ENCODE data around the gene LRRK1. TPM values are rescaled to one million over a fixed set of nuclear protein-coding genes. Genes with fewer than 3 reads are reported as not detected.

The LRRK1 gene
- polyA plus RNA-seq, 1 of the 3 experiments (the other 2 are of a cell fraction): 6.9 TPM

GRCh38 chr15:101088271-101088670 lies 169.1 kb downstream of the LRRK1 start:
- ChIA-PET CTCF (interaction anchor here (0.6 to 14.1 kb wide), 19 partner anchors 9 to 179 kb away, joined by 3 to 190 read pairs (median 4); partner anchors contain the start of gene CHSY1), POLR2A (interaction anchor here (0.6 kb wide), 1 partner anchor 160 kb away, joined by 3 read pairs; no protein-coding TSS in a partner anchor)
- H3K27ac ChIP-seq (ENCODE audit: low read depth in 2 of 2, low read length in 1 of 2): no peak overlapping the region
- TF ChIP-seq EZH2phosphoT487 (IDR thresholded peaks at IDR 0.05; ENCODE audit: borderline replicate concordance, low read depth) (no peak), USF1 (IDR thresholded peaks at IDR 0.05; ENCODE audit: borderline replicate concordance, low read depth) (no peak), TEAD4 (IDR thresholded peaks at IDR 0.05; ENCODE audit: borderline replicate concordance, insufficient read depth) (no peak), GABPA (IDR thresholded peaks at IDR 0.05; ENCODE audit: low read depth) (no peak), TCF12 (IDR thresholded peaks at IDR 0.05) (no peak), POLR2AphosphoS5 (IDR thresholded peaks at IDR 0.05; ENCODE audit: low read depth, low read length) (no peak), GATA2 (CRISPR knock-in tag; IDR thresholded peaks at IDR 0.05) (no peak), CTCF (IDR thresholded peaks at IDR 0.05) (no peak), YY1 (IDR thresholded peaks at IDR 0.05; ENCODE audit: low read depth) (no peak), ZBTB33 (IDR thresholded peaks at IDR 0.05; ENCODE audit: borderline replicate concordance, low read depth) (no peak), PBX3 (IDR thresholded peaks at IDR 0.05) (no peak), FOSL2 (IDR thresholded peaks at IDR 0.05; ENCODE audit: borderline replicate concordance, low read depth) (no peak), FOXJ3 (CRISPR knock-in tag; IDR thresholded peaks at IDR 0.05) (no peak), SMC3 (IDR thresholded peaks at IDR 0.05; ENCODE audit: low read depth, low read length) (no peak)
- no peak overlapping the region for H2AFZ ChIP-seq (ENCODE audit: low read depth)
- no peaks in the 10 kb centered on the region for H3K79me2 ChIP-seq (ENCODE audit: insufficient read depth)
- H3F3A ChIP-seq (replicated peaks; ENCODE audit: insufficient read depth): no peaks in the 10 kb centered on the region
- H4K20me1 ChIP-seq (ENCODE audit: insufficient read depth): no peaks in the 10 kb centered on the region
- no peak overlapping the region for H3K9ac ChIP-seq
- no peak overlapping the region for H3K4me3 ChIP-seq (ENCODE audit: low read depth in 2 of 2, low read length in 1 of 2)
- H3K27me3 ChIP-seq (ENCODE audit: insufficient read depth): no peaks in the 10 kb centered on the region
- H3K9me3 ChIP-seq: no peaks in the 10 kb centered on the region
- no peak for DNase-seq
- no peak overlapping the region for H3K4me2 ChIP-seq
- no peaks in the 10 kb centered on the region for H3K9me2 ChIP-seq
- H3K4me1 ChIP-seq (ENCODE audit: control insufficient read depth in 1 of 2, insufficient read depth in 2 of 2, low read depth in 1 of 2, low read length in 1 of 2): peaks cover 0 to 26% of the 10 kb centered on the region in 2 experiments; a peak in 1 of 4 replicates
- 76% methylated on average over 5 of the region's 6 CpGs for WGBS (ENCODE audit: low lambda C conversion rate)
- H3K36me3 ChIP-seq (replicated peaks in 1 of 2; ENCODE audit: control insufficient read depth in 1 of 2, insufficient read depth in 2 of 2, low read length in 1 of 2): no peaks in the 10 kb centered on the region
